Activated CD4-positive, alpha-beta T cell treated with anti-CD3 and anti-CD28 coated beads, Interleukin-2, amount 50 U/mL, for 4 hours (primary cell): Measurements from ENCODE around the gene PTK6.
"Not testable (repeated sequence)": the region's sequence is repeated elsewhere in the genome, so short reads cannot be mapped to it uniquely, and the experiment has no call there.

ENCODE experiments used
- DNase-seq, 2 experiments: peaks; one replicate each; pipeline ENCODE4 v3.0.0-alpha.2; 2020

Gene PTK6

DNA sequence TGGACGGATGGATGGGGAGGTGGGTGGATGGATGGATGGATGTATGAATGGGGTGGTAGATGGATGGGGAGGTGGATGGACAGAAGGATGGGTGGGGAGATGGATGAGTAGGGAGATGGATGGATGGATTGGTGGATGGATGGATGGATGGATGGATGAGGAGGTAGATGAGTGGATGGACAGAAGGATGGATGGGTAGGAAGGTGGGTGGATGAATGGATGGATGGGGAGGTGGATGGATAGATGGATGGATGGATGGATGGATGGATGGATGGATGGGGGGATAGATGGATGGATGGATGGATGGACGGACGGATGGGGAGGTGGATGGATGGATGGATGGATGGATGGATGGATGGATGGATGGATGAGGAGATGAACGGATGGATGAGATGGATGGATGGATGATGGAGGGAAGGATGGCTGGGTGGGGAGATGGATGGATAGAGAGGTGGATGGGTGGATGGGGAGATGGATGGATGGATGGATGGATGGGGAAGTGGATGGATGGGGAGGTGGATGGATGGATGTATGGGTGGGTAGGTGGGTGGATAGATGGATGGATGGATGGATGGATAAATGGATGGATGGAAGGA lies 45.4 kb downstream of the PTK6 start:
- no peak for DNase-seq

DNA sequence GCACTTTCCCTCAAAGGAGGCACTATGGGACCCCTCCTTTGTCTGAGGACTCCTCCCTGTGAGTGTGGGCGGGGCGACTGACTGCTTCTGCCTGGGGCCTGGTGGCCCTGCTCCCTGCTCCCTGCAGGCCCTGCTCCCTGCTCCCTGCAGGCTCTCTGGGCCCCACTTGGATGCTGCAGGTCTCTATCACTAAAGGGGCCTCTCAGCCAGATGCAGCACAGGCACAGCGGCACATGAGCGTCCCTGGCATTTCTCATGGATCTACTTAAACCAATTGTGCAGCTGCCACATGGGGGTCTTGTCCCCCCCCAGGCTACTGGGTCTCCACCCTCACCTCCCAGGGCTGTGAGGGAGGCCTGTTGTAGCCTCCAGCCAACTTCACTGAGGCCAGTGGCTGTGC lies 46.1 kb downstream of the PTK6 start:
- DNase-seq: no peak

DNA sequence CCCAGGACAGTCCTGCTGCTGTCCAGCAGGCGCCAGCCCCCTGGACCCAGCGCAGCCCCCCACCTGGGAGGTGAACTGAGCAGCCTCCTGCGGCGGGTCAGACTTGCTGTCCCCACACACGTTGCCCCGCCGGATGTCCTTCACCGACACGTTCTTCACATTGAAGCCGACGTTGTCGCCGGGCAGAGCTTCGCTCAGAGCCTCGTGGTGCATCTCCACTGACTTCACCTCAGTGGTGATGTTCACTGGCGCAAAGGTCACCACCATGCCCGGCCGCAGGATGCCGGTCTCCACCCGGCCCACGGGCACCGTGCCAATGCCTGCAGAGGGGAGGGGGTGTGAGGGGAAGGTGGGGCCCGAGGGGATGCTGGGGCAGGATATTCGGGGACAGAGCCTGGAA lies 46.8 kb downstream of the PTK6 start:
- no peak for DNase-seq

DNA sequence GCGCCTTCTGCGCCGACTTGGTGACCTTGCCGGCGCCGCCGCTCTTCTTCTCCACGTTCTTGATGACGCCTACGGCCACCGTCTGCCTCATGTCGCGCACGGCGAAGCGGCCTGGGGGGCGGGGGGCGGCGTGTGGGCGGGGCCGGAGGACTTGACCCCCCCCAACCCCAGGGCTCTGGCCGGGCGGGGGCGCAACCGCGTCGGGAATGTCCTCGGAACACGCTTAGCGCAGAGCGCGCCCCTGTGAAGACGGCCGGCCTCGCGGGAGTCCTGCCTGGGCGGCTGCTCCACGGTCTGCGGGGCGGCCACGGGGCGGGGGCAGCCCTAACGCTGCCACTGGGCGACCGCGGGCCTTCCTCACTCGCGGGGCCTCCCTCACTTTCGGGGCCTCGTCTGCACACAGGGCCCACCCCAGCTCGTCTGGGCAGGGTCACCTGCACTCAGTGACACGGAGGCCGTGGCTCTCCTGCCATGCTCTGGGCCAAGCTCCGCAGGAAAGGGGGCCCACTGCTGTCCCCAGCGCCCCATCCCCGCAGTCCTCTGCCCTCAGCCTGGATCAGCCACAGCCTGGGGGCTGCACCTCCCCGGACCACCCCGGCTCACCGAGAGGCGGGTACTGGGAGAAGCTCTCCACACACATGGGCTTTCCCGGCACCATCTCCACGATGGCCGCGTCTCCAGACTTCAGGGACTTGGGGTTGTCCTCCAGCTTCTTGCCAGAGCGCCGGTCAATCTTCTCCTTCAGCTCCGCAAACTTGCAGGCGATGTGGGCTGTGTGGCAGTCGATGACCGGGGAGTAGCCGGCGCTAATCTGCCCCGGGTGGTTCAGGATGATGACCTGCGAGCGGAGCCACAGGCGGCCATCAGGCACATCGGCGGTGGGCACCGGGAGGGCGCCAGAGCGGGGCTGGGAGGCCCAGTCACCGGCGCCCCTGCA lies 48.6 kb downstream of the PTK6 start:
- DNase-seq: no peak

DNA sequence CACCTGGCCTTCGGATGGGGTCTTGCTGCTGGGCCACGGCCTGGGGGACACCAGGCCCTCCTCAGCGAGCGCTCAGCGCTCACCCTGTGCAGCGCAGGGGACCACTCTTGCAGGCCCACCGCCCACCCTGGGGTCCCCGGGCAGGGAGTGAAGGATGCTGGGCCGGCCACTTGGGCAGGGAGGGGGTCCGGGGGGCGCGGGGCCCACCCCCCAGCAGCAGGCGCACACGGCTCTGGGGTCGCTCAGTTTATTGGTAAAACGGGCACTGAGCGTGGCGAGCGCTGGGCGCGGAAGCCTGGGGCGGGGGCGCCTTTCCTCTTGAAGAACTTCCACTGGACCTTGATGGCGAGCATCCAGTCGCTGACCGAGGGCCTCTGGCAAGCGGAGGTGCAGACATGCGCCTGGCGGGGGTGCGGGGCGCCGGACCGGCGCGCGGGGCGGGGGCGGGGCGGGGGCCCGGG lies 49.4 kb downstream of the PTK6 start:
- no peak for DNase-seq

DNA sequence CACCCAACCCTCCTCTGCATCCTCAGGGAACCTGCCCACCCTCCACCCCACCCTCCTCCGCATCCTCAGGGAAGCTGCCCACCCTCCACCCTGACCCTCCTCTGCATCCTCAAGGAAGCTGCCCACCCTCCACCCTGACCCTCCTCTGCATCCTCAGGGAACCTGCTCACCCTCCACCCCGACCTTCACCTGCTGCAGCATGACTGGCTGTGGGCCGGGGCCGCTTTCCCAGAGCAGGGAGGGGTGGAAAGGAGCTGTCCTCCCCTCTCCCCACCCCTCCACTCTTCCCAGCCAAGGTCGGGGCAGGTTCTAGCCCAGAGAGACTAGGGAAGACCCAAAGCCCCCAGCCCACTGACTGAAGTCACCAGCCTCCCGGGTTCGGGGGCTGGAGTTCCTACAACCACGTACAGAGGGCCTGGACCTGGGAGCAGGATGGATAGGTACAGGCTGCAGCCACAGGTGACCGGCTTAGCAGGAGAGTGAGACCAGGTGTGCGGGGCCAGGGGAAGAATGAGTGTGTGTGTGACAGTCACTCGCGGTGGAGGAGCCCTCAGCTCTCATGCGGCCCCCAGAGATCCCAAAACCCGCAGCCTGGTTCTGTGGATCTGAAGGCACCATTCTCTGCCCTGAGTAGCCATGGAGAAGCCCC lies 49.9 kb downstream of the PTK6 start:
- no peak for DNase-seq

DNA sequence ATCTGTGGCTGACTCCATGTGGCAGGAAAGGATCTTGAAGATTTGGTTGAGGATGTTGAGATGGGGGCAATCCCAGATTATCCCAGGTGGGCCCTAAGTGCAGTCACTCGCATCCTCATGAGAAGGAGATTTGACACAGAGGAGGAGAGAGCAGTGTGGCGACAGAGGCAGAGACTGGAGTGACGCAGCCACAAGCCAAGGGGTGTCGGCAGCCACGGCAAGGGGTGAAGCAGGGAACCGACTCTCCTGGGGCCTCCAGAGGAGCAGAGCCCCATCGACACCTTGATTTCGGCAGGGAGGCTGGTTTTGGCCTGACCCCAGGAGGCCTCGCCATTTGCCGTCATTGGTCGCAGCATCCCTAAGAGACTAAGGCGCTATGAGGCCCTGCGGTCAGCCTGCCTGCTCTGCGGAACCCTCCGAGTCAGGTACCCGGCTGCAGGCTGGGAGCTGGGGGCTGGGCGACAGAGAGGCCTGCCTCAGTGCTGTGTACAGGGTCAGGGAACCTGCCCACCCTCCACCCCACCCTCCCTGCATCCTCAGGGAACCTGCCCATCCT lies 50.8 kb downstream of the PTK6 start:
- DNase-seq: no peak

DNA sequence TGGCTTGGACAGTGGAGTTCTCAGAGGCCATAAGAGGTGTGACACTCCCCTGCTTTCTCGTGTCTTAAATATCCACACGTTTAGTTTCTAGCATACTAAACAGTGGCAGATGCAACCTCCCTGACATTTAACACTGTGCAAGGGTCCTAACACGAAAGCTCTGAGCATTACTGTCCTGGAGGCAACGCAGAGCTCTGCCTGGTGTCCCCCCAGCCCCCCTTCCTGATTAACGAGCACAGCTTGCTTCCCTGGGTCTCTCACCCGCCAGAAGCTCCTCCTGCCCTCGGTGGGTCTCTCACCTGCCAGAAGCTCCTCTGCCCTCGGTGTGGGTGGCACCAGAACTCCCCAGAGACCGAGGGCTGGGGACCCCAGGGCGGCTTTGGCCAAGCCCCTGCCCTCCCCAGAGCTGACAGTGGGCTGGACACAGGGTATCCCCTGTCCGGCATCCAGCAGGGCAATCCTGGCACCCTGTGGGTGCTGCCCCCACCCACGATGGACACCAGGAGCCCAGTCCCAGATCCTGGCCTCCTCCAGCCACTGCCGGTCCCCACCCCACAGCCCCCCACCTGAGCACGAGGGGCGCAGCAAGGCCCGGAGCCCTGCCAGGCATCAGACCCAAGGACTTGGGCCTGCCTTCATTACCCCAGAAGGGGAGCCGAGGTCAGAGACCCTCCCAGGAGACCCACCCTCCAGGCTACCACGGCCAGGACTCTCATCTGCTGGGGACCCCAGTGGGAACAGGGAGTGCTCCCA lies 52.3 kb downstream of the PTK6 start:
- DNase-seq: no peak

DNA sequence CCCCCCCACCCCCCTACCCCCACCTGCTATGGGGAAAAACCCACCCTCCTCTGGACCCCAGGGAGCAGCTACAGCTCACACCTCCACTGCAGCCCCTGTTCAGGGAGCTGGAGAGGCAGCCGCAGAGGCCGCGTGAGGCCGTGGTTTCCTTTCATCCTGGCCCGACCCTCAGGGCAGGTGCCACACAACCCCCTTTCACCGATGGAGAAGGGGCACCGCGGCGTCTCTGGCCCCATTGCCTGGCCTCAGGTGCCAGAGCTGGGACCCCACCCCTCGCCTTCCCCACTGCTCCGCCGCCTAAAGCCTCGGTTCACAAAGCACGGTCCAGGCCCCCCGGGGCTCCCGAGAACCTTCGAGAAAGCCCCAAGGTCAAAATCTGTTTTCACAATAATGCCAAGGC lies 52.9 kb downstream of the PTK6 start:
- DNase-seq: no peak

DNA sequence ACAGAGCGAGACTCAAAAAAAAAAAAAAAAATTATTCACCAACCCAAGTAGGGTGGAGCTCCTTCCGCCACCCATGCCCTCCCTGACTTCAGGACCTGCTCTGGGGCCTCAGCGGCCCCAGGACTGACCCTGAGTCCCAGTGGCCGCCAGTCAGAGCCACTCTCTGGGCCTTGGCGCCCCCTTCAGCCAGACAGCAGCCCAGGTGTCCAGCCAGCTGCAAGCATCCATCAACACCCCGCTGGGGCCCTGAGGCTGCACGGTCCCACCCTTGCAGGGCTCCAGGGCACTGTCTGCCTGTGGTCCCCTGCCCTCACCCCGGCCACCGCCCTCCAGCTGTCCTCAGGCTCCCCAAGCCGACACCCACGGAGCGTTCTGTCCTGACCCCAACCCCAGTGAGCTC lies 53.3 kb downstream of the PTK6 start:
- DNase-seq: no peak

DNA sequence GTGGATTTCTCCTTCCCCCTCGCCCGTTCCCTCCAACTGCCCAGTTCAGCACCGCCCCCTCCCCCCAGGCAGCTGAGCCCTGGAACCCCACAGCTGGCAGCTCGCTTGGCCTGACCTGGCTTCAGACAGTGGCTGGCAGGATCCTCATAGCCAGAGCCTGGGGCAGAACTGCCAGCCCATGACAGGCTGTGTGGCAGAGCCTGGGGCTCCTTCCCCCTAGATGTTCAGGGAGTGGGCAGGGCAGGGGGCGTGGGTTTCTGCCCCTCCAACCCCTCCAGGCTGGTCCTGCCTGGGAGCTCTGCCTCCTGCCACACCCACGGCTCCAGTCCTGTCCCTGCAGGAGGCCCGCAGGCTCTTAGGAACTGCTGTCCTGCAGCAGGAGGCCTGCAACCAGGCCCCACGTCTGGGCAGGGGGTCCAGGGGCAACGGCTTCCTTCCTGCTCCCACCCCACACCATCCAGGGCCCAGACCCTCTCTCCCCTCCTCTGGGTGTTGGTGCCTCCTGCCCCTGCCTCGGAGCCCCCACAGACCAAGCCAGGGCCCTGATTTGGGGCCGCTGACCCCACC lies 55.1 kb downstream of the PTK6 start:
- DNase-seq: no peak

DNA sequence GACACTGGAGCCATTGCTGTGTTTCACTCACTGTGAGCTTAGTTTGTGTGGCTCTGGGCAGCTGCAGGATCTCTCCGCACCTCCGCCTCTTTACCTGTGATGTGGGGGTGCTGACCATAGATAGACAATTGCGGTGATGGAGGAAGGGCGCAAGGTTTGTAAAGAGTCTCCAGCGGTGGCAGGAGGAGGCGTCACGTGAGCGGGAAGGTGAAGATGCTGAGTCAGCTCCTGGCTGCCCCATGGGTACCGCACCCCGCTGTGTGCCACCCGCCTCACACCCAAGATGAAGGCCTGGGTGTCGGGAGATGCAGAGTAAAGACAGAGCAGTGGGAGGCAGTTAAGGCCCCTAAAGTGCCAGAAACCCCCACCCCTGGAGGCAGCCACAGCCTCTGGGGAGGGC lies 55.7 kb downstream of the PTK6 start:
- DNase-seq: no peak

DNA sequence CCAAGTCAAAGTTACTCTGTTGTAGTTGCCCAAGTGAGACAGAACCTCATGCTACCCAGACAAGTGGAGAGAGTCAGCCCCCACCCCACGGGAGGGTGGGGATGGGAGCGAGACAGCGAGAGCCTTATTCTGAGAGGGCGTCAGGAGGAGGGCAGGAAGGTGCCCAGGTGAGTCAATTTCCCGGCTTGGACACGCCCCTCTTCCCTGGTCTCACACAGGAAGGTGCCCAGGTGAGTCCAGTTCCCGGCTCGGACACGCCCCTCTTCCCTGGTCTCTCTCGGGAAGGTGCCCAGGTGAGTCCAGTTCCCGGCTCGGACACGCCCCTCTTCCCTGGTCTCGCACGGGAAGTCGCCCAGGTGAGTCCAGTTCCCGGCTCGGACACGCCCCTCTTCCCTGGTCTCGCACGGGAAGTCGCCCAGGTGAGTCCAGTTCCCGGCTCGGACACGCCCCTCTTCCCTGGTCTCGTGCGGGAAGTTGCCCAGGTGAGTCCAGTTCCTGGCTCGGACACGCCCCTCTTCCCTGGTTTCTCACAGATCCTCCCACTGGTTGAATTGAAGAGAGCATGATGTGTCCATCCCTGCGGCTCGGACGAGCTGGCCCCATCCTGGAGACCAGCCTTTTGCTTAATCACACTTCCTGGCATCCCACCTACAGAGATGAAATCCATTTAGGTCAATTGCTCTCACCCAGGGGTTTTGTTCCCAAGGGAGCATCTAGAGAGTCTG lies 57.3 kb downstream of the PTK6 start:
- DNase-seq: not testable (repeated sequence)

DNA sequence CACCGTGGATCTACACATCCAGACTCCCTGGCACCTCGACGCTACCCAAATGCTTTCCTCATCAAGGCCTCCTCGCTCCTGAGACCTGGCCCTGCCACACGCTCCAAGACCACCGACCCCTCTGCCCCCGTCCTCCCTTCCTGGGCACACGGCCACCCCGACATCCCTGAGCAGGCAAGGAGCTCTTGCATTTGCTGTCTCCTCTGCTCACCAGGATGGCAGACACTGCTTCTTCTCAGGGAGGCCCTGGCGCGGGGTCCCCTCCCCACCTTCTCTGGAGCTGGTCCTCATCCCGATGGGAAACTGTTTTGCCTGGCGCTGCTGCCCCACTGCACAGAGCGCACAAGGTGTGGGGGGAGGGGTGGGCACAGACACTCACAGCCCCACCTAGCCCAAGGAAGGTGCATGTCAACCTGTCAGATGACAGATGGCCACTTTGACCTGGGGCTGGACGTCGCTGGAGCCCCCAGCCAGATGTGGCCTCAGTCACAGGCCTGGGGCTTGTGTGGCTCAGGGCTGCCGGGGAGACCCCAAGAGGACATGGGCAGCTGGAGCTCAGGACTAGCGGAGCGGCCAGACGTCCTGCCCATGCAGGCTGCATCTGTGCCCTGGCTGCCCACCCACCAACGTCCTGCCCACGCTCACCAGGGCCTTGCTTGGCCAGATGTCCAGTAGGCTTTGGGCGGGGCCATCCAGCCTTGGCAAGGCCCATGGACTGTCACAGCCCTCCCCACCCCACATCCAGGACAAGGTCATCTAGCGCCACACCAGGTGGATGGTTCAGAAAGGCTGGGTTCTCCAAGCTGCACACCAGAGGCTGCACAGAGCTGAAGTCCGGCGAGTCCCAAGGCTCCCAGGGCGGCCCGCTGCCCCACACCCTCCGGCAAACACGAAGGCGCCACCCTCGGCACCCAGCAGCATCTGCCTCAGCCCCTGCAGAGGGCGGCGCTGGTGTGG lies 58.6 kb downstream of the PTK6 start:
- DNase-seq: no peak
